ENCODE data around the gene SLC30A4. TPM values are rescaled to one million over a fixed set of nuclear protein-coding genes. Genes with fewer than 3 reads are reported as not detected.

Gene SLC30A4
- total and polyA plus RNA-seq, 2 donors (not counting 1 experiment from before 2014, with no cell fraction given) = 6.7 to 12.2 TPM

DNA sequence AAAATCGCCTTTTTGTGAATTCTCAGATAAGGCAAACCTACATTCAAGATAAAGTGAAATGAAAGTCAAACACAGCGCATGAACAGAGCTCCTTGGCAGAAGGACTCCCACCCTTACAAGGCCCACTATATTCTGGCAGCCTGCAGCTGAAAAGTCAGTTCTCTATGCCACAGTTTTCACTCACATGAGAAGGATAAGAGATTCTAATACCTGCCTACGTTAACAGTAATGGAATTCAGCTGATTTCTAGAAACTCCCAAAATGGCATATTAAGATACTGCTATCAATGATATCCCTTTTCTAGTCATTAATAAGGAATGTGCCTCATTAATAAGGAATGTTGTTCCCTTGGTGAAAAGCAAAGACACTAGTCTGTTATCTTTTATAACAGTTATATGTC lies 27.0 kb downstream of the SLC30A4 start:
- Histone ChIP-seq H4K20me1 (ENCODE audit: control insufficient read depth, extremely low read depth, insufficient read depth, low read length) (no peaks in the 10 kb centered on the region), H3K79me2 (ENCODE audit: control insufficient read depth, insufficient read depth, low read length) (no peaks in the 10 kb centered on the region), H2AFZ (ENCODE audit: low read length) (no peak overlapping the region), H3K9ac (ENCODE audit: insufficient read depth, low read length) (no peak overlapping the region), H3K4me1 (ENCODE audit: control insufficient read depth, extremely low read depth, insufficient read depth, low read length) (no peaks in the 10 kb centered on the region), H3K4me3 (replicated peaks in 1 of 4; ENCODE audit: control extremely low read depth in 1 of 4, insufficient read depth in 1 of 4, low read depth in 3 of 4, low read length in 4 of 4) (no peak overlapping the region), H3K27ac (ENCODE audit: insufficient read depth, low read length) (no peak overlapping the region), H3K27me3 (ENCODE audit: control insufficient read depth, insufficient read depth, low read length) (no peaks in the 10 kb centered on the region), H3K4me2 (ENCODE audit: extremely low read depth, insufficient read depth, low read length) (no peak overlapping the region), H3K36me3 (ENCODE audit: control insufficient read depth, insufficient read depth, low read length) (no peaks in the 10 kb centered on the region), H3K9me3 (ENCODE audit: control insufficient read depth, insufficient read depth, low read depth, low read length) (no peaks in the 10 kb centered on the region)
- peak in 1 of 2 donors; percentile 21 for DNase-seq (ENCODE audit: low read depth in 2 of 2)
- TF ChIP-seq, protein P1, sequence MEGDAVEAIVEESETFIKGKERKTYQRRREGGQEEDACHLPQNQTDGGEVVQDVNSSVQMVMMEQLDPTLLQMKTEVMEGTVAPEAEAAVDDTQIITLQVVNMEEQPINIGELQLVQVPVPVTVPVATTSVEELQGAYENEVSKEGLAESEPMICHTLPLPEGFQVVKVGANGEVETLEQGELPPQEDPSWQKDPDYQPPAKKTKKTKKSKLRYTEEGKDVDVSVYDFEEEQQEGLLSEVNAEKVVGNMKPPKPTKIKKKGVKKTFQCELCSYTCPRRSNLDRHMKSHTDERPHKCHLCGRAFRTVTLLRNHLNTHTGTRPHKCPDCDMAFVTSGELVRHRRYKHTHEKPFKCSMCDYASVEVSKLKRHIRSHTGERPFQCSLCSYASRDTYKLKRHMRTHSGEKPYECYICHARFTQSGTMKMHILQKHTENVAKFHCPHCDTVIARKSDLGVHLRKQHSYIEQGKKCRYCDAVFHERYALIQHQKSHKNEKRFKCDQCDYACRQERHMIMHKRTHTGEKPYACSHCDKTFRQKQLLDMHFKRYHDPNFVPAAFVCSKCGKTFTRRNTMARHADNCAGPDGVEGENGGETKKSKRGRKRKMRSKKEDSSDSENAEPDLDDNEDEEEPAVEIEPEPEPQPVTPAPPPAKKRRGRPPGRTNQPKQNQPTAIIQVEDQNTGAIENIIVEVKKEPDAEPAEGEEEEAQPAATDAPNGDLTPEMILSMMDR (conservative IDR thresholded peaks at IDR 0.05 in 1 of 2, IDR thresholded peaks at IDR 0.05 in 1 of 2; ENCODE audit: low read depth in 1 of 2, low read length in 2 of 2) = no peak
- TF ChIP-seq EZH2 (IDR thresholded peaks at IDR 0.05; ENCODE audit: low read length, missing control alignments) = no peak

DNA sequence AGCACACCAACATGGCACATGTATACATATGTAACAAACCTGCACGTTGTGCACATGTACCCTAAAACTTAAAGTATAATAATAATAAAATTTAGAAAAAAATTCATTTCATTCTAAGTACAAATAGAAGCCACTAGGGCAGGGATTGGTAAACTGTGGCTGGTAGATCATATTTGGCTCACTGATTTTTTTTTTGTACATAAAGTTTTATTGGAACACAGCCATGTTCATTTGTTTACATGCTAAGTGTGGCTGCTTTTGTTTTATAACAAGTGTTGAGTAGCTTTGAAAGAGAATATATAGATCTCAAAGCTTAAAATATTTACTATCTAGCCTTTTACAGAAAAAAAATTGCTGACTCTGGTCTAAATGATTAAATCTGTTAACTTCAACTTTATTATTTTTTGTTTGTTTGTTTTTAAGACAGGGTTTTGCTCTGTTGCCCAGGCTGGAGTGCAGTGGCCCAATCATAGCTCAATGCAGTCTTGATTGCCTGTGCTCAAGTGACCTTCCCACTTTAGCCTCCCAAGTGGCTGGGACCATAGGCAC lies 32.8 kb downstream of the SLC30A4 start:
- H3K79me2 ChIP-seq (ENCODE audit: control insufficient read depth, insufficient read depth, low read length) = no peaks in the 10 kb centered on the region
- no peak overlapping the region for H3K4me3 ChIP-seq (replicated peaks in 1 of 4; ENCODE audit: control extremely low read depth in 1 of 4, insufficient read depth in 1 of 4, low read depth in 3 of 4, low read length in 4 of 4)
- H3K9me3 ChIP-seq (ENCODE audit: control insufficient read depth, insufficient read depth, low read depth, low read length) = no peaks in the 10 kb centered on the region
- no peak overlapping the region for H3K9ac ChIP-seq (ENCODE audit: insufficient read depth, low read length)
- no peaks in the 10 kb centered on the region for H3K36me3 ChIP-seq (ENCODE audit: control insufficient read depth, insufficient read depth, low read length)
- no peaks in the 10 kb centered on the region for H4K20me1 ChIP-seq (ENCODE audit: control insufficient read depth, extremely low read depth, insufficient read depth, low read length)
- no peak for DNase-seq (ENCODE audit: low read depth in 2 of 2)
- H3K4me2 ChIP-seq (ENCODE audit: extremely low read depth, insufficient read depth, low read length) = no peak overlapping the region
- H3K4me1 ChIP-seq (ENCODE audit: control insufficient read depth, extremely low read depth, insufficient read depth, low read length) = no peaks in the 10 kb centered on the region
- TF ChIP-seq, protein P1 (conservative IDR thresholded peaks at IDR 0.05 in 1 of 2, IDR thresholded peaks at IDR 0.05 in 1 of 2; ENCODE audit: low read depth in 1 of 2, low read length in 2 of 2) = no peak
- TF ChIP-seq EZH2 (IDR thresholded peaks at IDR 0.05; ENCODE audit: low read length, missing control alignments) = no peak
- no peaks in the 10 kb centered on the region for H3K27me3 ChIP-seq (ENCODE audit: control insufficient read depth, insufficient read depth, low read length)
- no peak overlapping the region for H3K27ac ChIP-seq (ENCODE audit: insufficient read depth, low read length)
- no peak overlapping the region for H2AFZ ChIP-seq (ENCODE audit: low read length)

DNA sequence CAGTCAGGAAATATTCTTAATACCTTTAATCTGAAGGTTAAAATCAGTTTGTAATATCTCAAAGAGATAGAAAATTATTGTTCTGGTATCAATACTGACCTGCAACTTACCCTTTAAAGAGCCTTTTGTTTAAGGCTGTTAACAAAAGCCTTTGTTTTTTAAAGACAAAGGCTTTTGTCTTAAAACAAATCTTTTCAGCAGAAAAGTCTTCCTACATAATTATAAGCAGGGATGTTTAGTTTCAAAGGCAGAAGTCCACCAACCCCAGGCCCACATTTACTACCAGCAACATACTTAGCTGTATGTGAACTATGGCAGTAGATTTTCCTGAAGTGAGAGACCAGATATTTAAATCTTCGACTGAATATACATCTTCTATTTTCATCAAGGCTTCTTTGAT lies 36.2 kb downstream of the SLC30A4 start:
- Histone ChIP-seq H3K36me3 (ENCODE audit: control insufficient read depth, insufficient read depth, low read length) (no peaks in the 10 kb centered on the region), H2AFZ (ENCODE audit: low read length) (no peak overlapping the region), H3K4me1 (ENCODE audit: control insufficient read depth, extremely low read depth, insufficient read depth, low read length) (no peaks in the 10 kb centered on the region), H3K9ac (ENCODE audit: insufficient read depth, low read length) (no peak overlapping the region), H3K27me3 (ENCODE audit: control insufficient read depth, insufficient read depth, low read length) (no peaks in the 10 kb centered on the region), H3K4me2 (ENCODE audit: extremely low read depth, insufficient read depth, low read length) (no peak overlapping the region), H3K9me3 (ENCODE audit: control insufficient read depth, insufficient read depth, low read depth, low read length) (no peaks in the 10 kb centered on the region), H3K27ac (ENCODE audit: insufficient read depth, low read length) (no peak overlapping the region), H3K4me3 (replicated peaks in 1 of 4; ENCODE audit: control extremely low read depth in 1 of 4, insufficient read depth in 1 of 4, low read depth in 3 of 4, low read length in 4 of 4) (no peak overlapping the region), H4K20me1 (ENCODE audit: control insufficient read depth, extremely low read depth, insufficient read depth, low read length) (no peaks in the 10 kb centered on the region), H3K79me2 (ENCODE audit: control insufficient read depth, insufficient read depth, low read length) (no peaks in the 10 kb centered on the region)
- TF ChIP-seq EZH2 (IDR thresholded peaks at IDR 0.05; ENCODE audit: low read length, missing control alignments) = no peak
- TF ChIP-seq, protein P1 (conservative IDR thresholded peaks at IDR 0.05 in 1 of 2, IDR thresholded peaks at IDR 0.05 in 1 of 2; ENCODE audit: low read depth in 1 of 2, low read length in 2 of 2) = no peak
- DNase-seq (ENCODE audit: low read depth in 2 of 2) = no peak

All from fibroblast of lung (primary cell).